ENCODE measurements around the gene TOR1B.
"Not testable (repeated sequence)": the region's sequence is repeated elsewhere in the genome, so short reads cannot be mapped to it uniquely, and the experiment has no call there.

The TOR1B gene

GRCh38 chr9:129802833-129803675, at the start of gene TOR1B:
TSS of gene TOR1B (plus strand) at chr9:129803184. CDS start at chr9:129803213, 29 bp downstream.
- DNase-seq (ENCODE audit: low read depth), result peak; percentile 43
- peak within 1 kb of the TSS; percentile 66 for H3K4me3 ChIP-seq (ENCODE audit: low read depth, low read length)
- TF ChIP-seq CTCF (IDR thresholded peaks at IDR 0.05; ENCODE audit: control insufficient read depth, extremely low read depth, insufficient read depth), result no peak

GRCh38 chr9:129755151-129755550, 47.8 kb upstream of the TOR1B start:
- no peak overlapping the region for H3K4me3 ChIP-seq (ENCODE audit: low read depth, low read length)
- TF ChIP-seq CTCF (IDR thresholded peaks at IDR 0.05; ENCODE audit: control insufficient read depth, extremely low read depth, insufficient read depth), result no peak
- no peak for DNase-seq (ENCODE audit: low read depth)

- no peak for DNase-seq (ENCODE audit: low read depth)
- no peak for TF ChIP-seq CTCF (IDR thresholded peaks at IDR 0.05; ENCODE audit: control insufficient read depth, extremely low read depth, insufficient read depth)
- no peak overlapping the region for H3K4me3 ChIP-seq (ENCODE audit: low read depth, low read length)
Observed at GRCh38 chr9:129756191-129756590, 46.8 kb upstream of the TOR1B start.

- no peak for DNase-seq (ENCODE audit: low read depth)
- H3K4me3 ChIP-seq (ENCODE audit: low read depth, low read length), result no peak overlapping the region
- no peak for TF ChIP-seq CTCF (IDR thresholded peaks at IDR 0.05; ENCODE audit: control insufficient read depth, extremely low read depth, insufficient read depth)
Observed at GRCh38 chr9:129757045-129757444, 45.9 kb upstream of the TOR1B start.

GRCh38 chr9:129759319-129759718, 43.7 kb upstream of the TOR1B start:
- DNase-seq (ENCODE audit: low read depth), result no peak
- TF ChIP-seq CTCF (IDR thresholded peaks at IDR 0.05; ENCODE audit: control insufficient read depth, extremely low read depth, insufficient read depth), result no peak

GRCh38 chr9:129759804-129760502, 43.0 kb upstream of the TOR1B start:
- TF ChIP-seq CTCF (IDR thresholded peaks at IDR 0.05; ENCODE audit: control insufficient read depth, extremely low read depth, insufficient read depth), result no peak
- no peak for DNase-seq (ENCODE audit: low read depth)
- no peak overlapping the region for H3K4me3 ChIP-seq (ENCODE audit: low read depth, low read length)

More at GRCh38 chr9:129759319-129759718, 43.7 kb upstream of the TOR1B start:
- H3K4me3 ChIP-seq (ENCODE audit: low read depth, low read length), result no peak overlapping the region

- not testable (repeated sequence) for H3K4me3 ChIP-seq (ENCODE audit: low read depth, low read length); DNase-seq (ENCODE audit: low read depth)
Observed at GRCh38 chr9:129760784-129761183, 42.2 kb upstream of the TOR1B start.

Measured in LNCaP clone FGC (cell line).